ENCODE measurements around the gene MX1. TPM values are rescaled to one million over a fixed set of nuclear protein-coding genes. Genes with fewer than 3 reads are reported as not detected.
"Not testable (repeated sequence)": the region's sequence is repeated elsewhere in the genome, so short reads cannot be mapped to it uniquely, and the experiment has no call there.

Gene MX1
- total and polyA plus RNA-seq, 2 experiments from 2014 or later = 2.1 to 6.5 TPM

DNA sequence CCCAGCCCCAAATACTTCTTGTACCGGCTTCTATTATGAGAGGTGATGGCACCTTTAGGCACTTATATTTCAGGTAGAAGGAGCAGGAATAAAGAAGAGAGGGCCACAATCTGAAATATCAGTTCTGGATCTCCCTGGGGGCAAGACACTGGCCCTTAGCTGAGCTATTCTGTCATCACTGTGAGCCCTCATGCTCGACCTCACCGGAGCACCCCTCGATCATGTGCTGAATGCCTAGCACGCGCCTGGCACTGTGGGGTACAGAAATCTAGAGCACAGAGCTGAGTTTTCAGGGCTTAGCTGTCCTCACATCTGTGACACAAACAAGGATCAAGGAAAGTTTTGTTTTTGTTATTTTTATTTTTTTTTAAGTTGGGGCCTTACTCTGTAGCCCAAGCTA lies 7.6 kb upstream of the MX1 start (continued):
- TF ChIP-seq EZH2 (IDR thresholded peaks at IDR 0.05; ENCODE audit: low read depth, unreplicated experiment) = no peak

DNA sequence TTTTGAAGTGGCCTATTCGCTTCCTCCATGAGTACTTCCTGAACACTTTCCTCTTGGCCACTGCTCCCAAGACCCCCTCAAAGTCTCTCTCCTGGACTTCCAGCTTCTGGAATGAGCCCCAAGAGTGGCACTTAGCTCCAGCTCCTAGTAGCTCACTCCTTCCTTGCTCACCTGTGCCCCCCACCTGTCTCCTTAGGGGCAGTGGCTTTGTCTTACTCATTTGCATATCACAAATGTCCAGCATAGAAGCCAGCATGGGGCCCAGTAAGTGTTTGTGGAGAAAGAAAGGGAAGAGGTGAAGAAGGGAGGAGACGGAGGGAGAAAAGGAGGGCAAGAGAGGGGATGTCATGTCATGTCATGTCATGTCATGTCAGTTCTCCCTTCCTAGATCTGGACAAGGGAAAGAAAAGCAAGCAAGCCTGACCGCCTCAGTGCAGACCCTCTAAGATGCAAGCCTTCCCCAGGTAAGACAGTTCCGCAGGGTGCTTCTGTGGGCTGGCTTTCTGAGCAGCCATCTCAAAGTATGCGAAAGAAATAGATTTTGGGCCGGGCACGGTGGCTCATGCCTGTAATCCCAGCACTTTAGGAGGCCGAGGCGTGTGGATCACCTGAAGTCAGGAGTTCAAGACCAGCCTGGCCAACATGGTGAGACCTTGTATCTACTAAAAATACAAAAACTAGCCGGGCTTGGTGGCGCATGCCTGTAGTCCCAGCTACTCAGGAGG lies 6.9 kb upstream of the MX1 start:
- H3K9me3 Mint-ChIP-seq = peaks cover 5% of the 10 kb centered on the region; the same call in 2 of the 3 replicates

DNA sequence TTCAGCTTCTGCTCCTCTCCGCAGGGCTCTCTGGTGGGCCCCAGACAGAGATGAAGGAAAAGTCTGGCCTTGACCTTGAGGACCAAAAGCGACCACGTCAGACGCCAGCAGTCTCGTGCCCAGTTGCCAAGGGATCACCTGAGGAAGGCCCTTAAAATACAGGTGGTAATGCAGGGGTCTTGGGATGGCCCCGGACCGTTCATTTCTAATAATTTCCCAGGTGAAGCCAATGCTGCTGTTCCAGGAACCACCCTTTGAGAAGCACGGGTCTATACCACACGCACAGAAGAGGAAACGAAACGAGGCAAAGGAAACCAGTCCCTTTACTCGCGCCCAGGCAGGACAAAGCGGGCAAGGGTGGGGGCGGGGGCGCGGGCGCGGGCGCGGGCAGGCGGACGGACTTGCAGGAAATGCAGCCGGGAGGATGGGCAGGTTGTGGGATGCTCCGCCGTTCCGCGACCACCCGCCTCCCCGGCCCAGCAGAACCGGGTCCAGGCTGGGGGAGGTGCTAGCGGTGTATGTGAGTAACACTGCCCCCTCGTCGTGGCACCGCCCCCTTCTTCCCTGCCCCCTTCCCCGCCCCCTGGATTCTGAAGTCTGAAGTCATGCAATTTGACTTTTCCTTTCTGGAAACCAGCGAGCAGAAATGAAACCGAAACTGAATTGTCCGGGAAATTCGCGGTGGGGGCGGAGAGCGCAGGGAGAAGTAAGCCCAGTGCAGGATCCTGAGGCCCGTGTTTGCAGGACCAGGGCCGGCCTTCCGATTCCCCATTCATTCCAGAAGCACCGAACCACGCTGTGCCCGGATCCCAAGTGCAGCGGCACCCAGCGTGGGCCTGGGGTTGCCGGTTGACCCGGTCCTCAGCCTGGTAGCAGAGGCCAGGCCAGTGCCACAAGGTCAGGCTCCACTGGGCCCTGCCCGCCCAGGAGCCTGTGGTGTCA lies 5.8 kb upstream of the MX1 start:
- peaks cover 8% of the 10 kb centered on the region; the same call in 1 of the 2 replicates for H3K27me3 ChIP-seq (ENCODE audit: insufficient read depth)
- H3K9me2 ChIP-seq (ENCODE audit: insufficient read depth) = peaks cover 10% of the 10 kb centered on the region; the same call in 1 of the 2 replicates
- peaks cover 13% of the 10 kb centered on the region for H3K4me1 ChIP-seq (ENCODE audit: insufficient read depth)
- peaks cover 5% of the 10 kb centered on the region; the same call in 2 of the 3 replicates for H3K9me3 Mint-ChIP-seq
- no peaks in the 10 kb centered on the region for H3F3A ChIP-seq (replicated peaks; ENCODE audit: low read depth)
- H3K27ac Mint-ChIP-seq = no peak overlapping the region
- H3K36me3 Mint-ChIP-seq (ENCODE audit: low read depth) = peaks cover 4% of the 10 kb centered on the region; the same call in 1 of the 3 replicates
- H3K4me1 Mint-ChIP-seq = peaks cover 21% of the 10 kb centered on the region
- no peaks in the 10 kb centered on the region for H3K79me2 ChIP-seq (replicated peaks; ENCODE audit: insufficient read depth)
- peak overlapping the region; percentile 72 for H3K4me3 ChIP-seq
- TF ChIP-seq POLR2AphosphoS5 (IDR thresholded peaks at IDR 0.05; ENCODE audit: low read depth) (no peak), CREB1 (CRISPR knock-in tag; IDR thresholded peaks at IDR 0.05; ENCODE audit: low read depth) (0 out of 2 replicates have a peak, but pooled peaks have one; percentile 23)
- TF ChIP-seq, protein P1, sequence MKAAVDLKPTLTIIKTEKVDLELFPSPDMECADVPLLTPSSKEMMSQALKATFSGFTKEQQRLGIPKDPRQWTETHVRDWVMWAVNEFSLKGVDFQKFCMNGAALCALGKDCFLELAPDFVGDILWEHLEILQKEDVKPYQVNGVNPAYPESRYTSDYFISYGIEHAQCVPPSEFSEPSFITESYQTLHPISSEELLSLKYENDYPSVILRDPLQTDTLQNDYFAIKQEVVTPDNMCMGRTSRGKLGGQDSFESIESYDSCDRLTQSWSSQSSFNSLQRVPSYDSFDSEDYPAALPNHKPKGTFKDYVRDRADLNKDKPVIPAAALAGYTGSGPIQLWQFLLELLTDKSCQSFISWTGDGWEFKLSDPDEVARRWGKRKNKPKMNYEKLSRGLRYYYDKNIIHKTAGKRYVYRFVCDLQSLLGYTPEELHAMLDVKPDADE (IDR thresholded peaks at IDR 0.05) = no peak
- TF ChIP-seq, protein P2, sequence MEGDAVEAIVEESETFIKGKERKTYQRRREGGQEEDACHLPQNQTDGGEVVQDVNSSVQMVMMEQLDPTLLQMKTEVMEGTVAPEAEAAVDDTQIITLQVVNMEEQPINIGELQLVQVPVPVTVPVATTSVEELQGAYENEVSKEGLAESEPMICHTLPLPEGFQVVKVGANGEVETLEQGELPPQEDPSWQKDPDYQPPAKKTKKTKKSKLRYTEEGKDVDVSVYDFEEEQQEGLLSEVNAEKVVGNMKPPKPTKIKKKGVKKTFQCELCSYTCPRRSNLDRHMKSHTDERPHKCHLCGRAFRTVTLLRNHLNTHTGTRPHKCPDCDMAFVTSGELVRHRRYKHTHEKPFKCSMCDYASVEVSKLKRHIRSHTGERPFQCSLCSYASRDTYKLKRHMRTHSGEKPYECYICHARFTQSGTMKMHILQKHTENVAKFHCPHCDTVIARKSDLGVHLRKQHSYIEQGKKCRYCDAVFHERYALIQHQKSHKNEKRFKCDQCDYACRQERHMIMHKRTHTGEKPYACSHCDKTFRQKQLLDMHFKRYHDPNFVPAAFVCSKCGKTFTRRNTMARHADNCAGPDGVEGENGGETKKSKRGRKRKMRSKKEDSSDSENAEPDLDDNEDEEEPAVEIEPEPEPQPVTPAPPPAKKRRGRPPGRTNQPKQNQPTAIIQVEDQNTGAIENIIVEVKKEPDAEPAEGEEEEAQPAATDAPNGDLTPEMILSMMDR (conservative IDR thresholded peaks at IDR 0.05; ENCODE audit: low read depth in 2 of 2) = no peak
- no peaks in the 10 kb centered on the region; the same call in 1 of the 2 replicates for H3K36me3 ChIP-seq (ENCODE audit: insufficient read depth)
- ATAC-seq (peak; percentile 81), DNase-seq (ENCODE audit: low spot score) (peak; percentile 87)
- H3K4me2 ChIP-seq = peak overlapping the region; percentile 90
- peaks cover 24% of the 10 kb centered on the region for H3K27me3 Mint-ChIP-seq (ENCODE audit: insufficient read depth, low read depth, poor library complexity)
- H3K27ac ChIP-seq (ENCODE audit: low read depth) = 0 out of 2 replicates have a peak overlapping the region, but pooled peaks have one; percentile 69
- H4K20me1 ChIP-seq (replicated peaks; ENCODE audit: insufficient read depth) = no peaks in the 10 kb centered on the region
- H3K4me3 Mint-ChIP-seq = peak overlapping the region; percentile 74
- peak overlapping the region; percentile 97 for H2AFZ ChIP-seq

More for the DNA sequence above, 6.9 kb upstream of the MX1 start:
- peaks cover 13% of the 10 kb centered on the region; the same call in 1 of the 2 replicates for H3K9me2 ChIP-seq (ENCODE audit: insufficient read depth)
- H3K4me2 ChIP-seq = peak overlapping the region; percentile 90
- TF ChIP-seq POLR2AphosphoS5 (IDR thresholded peaks at IDR 0.05; ENCODE audit: low read depth) (no peak), EZH2phosphoT487 (IDR thresholded peaks at IDR 0.05; ENCODE audit: unreplicated experiment) (no peak), ZNF331 (CRISPR knock-in tag; IDR thresholded peaks at IDR 0.05; ENCODE audit: low read depth) (no peak), JUNB (IDR thresholded peaks at IDR 0.05; ENCODE audit: unreplicated experiment) (no peak), EZH2 (IDR thresholded peaks at IDR 0.05; ENCODE audit: low read depth, unreplicated experiment) (no peak), STAT1 (IDR thresholded peaks at IDR 0.05; ENCODE audit: unreplicated experiment) (no peak)
- no peak overlapping the region for H3K27ac ChIP-seq (ENCODE audit: low read depth)
- peaks cover 21% of the 10 kb centered on the region for H3K4me1 Mint-ChIP-seq
- H3K27ac Mint-ChIP-seq = no peak overlapping the region
- H3K27me3 ChIP-seq (ENCODE audit: insufficient read depth) = no peaks in the 10 kb centered on the region; the same call in 1 of the 2 replicates
- peaks cover 19% of the 10 kb centered on the region for H3K27me3 Mint-ChIP-seq (ENCODE audit: insufficient read depth, low read depth, poor library complexity)
- no peaks in the 10 kb centered on the region; the same call in 1 of the 2 replicates for H3K36me3 ChIP-seq (ENCODE audit: insufficient read depth)
- no peak overlapping the region for H2AFZ ChIP-seq
- peak; percentile 44 for ATAC-seq
- H3K4me3 Mint-ChIP-seq = peak overlapping the region; percentile 74; the same call in 2 of the 3 replicates
- H3F3A ChIP-seq (replicated peaks; ENCODE audit: low read depth) = no peaks in the 10 kb centered on the region
- peaks cover 4% of the 10 kb centered on the region; the same call in 1 of the 3 replicates for H3K36me3 Mint-ChIP-seq (ENCODE audit: low read depth)
- H3K79me2 ChIP-seq (replicated peaks; ENCODE audit: insufficient read depth) = no peaks in the 10 kb centered on the region
- H4K20me1 ChIP-seq (replicated peaks; ENCODE audit: insufficient read depth) = no peaks in the 10 kb centered on the region
- no peak for DNase-seq (ENCODE audit: low spot score)
- peaks cover 13% of the 10 kb centered on the region for H3K4me1 ChIP-seq (ENCODE audit: insufficient read depth)
- no peak overlapping the region for H3K4me3 ChIP-seq

DNA sequence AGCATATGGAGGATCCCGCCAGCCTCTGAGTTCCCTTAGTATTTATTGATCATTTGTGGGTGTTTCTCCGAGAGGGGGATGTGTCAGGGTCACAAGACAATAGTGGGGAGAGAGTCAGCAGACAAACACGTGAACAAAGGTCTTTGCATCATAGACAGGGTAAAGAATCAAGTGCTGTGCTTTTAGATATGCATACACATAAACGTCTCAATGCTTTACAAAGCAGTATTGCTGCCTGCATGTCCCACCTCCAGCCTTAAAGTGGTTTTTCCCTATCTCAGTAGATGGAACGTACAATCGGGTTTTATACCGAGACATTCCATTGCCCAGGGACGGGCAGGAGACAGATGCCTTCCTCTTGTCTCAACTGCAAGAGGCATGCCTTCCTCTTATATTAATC lies 5.0 kb upstream of the MX1 start:
- H3K9me3 Mint-ChIP-seq; H3K79me2 ChIP-seq (replicated peaks; ENCODE audit: insufficient read depth); H3K36me3 Mint-ChIP-seq (ENCODE audit: low read depth); H4K20me1 ChIP-seq (replicated peaks; ENCODE audit: insufficient read depth); H3K9me2 ChIP-seq (ENCODE audit: insufficient read depth); DNase-seq (ENCODE audit: low spot score); H3K27ac ChIP-seq (ENCODE audit: low read depth); H3K36me3 ChIP-seq (ENCODE audit: insufficient read depth); H3K27ac Mint-ChIP-seq; ATAC-seq; H3F3A ChIP-seq (replicated peaks; ENCODE audit: low read depth): not testable (repeated sequence)
- H3K4me1 ChIP-seq (ENCODE audit: insufficient read depth) = peaks cover 13% of the 10 kb centered on the region
- H3K27me3 Mint-ChIP-seq (ENCODE audit: insufficient read depth, low read depth, poor library complexity) = peaks cover 32% of the 10 kb centered on the region
- H3K4me3 ChIP-seq = peak overlapping the region; percentile 72; the same call in 1 of the 2 replicates
- peak overlapping the region; percentile 97 for H2AFZ ChIP-seq
- H3K4me2 ChIP-seq = peak overlapping the region; percentile 90
- H3K4me1 Mint-ChIP-seq = peaks cover 21% of the 10 kb centered on the region
- H3K4me3 Mint-ChIP-seq = peak overlapping the region; percentile 74
- peaks cover 16% of the 10 kb centered on the region for H3K27me3 ChIP-seq (ENCODE audit: insufficient read depth)
